HG03378 (cell line): ENCODE data around the gene OR2H2.

ENCODE experiments used
- ATAC-seq: cut with Tn5 transposase; IDR thresholded peaks from one replicate; pipeline ENCODE4 v1.9.1; 2021; ENCODE audit warnings: mild to moderate bottlenecking, moderate library complexity; ENCODE audit not compliant: unreplicated experiment

OR2H2 gene

DNA sequence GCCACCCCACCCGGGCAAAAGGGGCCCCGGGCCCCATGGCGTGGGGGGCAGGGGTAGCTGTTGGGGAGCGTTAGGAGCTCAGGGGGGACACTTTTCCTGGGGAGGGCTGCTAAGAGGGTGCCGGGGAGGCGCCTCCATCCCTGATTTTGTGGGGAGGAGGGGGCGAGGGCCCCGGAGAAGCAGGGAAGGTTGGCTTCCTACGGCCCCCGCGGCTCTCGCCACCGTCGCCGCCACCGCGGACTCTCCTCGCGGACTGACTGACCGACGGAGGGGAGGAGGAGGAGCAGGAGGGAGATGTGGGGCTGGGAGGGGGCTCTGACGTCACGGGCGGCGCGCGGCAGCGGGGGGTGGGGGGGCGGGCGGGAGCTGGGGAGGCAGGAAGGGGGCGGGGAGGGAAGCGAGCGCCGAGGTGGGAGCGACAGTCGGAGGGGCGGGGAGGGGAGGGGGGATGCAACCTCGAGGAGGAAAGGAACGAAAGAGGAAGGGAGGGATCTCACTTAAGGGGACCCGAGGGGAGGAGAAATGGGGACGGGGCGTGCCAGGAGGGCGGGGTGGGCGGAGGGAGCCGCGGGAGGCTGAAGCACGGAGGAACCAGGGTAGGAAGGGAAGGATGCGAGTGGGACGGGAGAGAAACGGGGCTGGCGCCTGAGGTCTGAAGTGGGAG is 43.0 kb downstream of the OR2H2 start:
- no peak for ATAC-seq

DNA sequence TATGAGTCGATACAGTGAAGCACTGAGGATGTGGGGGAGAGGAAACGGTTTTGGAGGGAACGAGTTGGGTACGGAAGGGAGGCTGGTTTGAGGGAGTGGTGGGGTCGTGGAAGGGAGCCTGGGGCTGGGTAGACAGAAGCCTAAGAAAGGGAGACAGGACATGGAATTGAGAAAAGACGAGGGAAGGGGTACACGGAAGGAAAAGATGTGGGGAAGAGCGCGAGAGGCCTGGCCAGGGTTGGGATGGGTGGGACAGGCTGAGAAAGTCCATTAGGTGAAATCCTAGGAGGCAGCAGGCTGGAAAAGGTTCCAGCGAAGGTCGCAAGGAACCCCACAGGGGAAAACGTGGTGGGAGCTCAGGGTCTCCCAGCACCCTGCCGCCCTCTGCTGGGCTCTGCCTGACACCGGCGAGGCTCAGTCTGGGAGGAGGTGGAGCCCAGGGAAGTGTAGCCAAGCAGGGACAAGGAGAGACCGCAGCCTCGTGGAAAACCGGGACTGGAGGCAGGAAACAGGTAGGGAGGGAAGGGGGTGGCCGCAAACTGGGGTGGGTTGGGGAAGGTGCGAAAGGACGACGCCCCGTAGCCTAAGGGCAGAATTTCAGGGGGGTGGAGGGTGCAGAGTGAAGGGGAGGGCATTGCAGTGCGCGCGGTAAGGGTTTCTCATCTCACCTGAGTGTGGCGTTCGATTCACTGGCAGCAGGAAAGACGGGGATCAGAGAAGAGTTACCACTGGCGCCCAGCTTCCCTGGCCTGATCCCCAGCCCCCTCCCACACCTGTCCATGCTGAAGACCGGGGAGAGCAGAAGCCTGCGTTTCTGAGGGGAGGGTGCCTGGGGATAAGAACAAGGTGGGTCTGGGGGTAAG is 43.7 kb downstream of the OR2H2 start:
- ATAC-seq = no peak

DNA sequence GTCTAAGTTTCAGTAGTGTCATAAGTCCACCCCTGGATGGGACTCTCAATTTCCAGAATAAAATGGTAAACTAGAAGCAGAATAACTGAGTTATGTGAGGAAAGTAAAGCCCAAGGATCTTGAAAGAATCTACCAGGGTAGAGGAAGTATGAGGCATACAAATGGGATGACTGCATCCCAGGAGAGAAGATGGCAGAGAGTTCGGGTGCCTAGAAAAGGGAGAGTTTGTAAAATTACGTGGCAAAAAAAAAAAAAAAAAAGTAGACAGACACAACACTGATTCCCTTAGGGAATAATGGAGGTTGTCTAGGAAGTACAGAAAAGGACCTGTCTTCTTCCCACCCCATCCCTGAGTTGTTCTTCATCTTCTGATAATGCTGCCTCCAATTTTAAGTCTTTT is 44.6 kb downstream of the OR2H2 start:
- ATAC-seq = no peak

DNA sequence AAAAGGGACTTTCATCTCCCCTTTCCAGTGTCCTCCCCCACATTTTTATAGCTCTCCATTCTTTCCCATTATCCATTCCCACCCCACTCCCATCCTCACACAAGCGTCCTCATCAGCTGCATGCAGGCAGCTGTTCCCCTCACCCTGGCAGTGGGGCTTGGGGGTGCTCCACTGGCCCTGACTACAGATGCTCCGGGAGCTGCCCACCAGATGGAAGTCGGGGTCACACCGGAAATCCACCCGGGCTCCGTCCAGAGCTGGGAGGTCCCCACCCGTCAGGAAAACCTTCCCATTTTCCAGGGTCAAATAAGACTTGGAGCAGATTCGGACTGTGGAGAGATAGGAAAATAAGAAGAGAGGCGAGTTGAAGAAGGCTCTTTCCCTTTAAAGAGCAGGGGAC is 45.4 kb downstream of the OR2H2 start:
- no peak for ATAC-seq

DNA sequence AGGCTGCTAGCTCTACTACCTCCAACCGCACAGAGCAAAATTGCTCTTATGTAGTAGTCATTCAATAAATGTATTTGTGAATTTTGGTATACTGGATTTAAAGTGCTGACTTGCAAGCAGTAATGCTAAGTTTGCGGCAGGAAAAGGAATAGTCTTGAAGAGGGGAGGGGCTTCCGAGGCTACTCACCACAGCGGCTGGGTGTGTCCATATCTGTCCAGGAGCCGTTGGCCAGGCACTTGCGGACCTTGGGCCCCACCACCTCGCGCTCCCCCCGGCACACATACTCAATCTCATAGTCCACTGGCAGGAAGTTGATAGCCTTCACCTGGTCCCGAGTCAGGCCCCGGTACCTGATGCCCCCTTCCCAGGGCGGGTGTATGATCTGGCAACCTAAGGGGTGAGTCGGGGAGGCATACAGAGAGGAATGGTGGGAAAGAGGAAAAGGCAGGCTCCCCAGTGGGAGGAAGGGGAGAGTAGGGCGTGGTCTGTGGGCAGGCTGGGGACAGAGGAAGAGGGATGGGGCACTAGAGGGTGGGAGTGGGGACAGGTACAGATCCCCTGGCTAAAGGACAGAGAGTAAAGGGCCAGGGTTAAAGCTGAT is 46.4 kb downstream of the OR2H2 start:
- ATAC-seq = no peak

DNA sequence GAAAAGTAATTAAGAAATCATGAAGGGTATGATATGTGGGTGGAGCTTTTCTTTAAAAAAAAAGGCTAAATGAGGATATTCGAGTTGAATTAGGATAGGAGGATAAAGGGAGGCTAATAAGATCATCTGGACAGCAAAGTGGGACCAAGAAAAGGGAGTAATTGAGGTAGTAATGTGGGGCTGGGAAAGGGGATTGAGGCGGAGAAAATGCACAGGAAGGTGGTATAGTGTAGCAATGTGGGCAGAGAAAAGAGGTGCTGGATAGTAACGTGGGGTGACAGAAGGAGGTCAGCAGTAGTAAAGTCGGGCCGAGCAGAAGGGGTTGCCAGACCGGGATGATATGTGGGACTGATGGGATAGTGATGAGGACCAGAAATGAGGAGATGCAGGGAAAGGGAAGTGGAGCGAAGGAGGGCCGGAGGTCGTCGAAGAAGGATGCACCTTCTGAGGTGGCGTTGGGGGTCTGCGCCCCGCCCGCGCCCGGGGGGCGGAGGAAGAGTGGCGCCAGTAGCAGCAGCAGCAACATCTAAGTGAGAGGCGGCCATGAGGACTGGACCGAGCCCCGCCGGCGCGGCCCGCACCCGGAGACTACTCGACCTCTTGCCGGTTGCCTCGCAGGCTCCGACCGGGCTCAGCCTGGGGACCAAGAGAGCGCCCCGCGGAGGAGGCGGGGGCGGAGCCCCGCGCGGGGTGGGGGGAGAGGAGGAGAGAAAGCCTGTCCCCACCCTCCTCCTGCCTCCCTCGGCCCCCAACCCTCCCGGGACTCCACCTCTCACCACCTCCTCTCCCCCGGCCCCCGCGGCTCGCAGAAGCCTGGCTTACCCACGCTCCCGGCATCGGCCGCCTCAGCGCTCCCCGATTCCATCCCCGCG is 47.2 kb downstream of the OR2H2 start:
- no peak for ATAC-seq

DNA sequence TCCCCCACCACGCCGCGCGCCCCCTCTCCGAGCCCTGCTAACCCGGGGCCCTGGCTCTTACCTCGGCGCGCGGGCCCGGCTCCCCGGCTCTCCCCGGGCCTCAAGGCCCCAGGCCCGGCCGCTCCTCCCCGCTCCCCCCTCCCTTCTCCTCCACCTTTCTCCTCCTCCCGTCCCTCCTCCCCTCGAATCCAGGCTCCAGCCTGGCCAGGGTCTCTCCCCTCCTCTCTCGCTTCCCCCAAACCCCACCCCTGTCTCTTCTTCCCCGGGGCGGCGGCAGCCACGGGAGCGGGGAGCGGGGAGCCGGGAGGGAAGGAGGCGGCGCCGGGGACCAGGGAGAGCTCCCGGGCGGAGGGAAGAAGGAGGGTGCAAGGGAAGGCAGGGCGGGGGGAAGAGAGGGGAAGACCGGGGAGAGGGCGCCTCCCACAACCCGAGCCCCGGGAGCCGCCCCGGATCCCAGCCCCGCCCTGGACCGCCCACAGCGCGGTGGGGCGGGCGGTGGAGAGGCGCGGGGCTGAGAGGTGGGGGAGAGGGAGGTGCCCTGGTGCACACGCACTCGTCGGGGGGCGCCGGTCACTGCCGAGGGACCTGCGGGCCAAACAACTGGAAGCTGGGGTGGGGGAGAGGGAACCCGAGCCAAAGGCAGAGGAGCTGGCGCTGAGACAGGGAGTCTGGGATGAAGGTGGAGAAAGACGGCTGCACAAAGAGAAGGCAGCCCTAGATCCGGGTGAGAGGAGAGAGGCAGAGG is 48.0 kb downstream of the OR2H2 start, which contains the start of gene GABBR1:
Gene GABBR1, minus strand, starts transcription at position 395 of the 745 bp plus-strand sequence. CDS start 798 bp downstream, outside the sequence.
- no peak for ATAC-seq

DNA sequence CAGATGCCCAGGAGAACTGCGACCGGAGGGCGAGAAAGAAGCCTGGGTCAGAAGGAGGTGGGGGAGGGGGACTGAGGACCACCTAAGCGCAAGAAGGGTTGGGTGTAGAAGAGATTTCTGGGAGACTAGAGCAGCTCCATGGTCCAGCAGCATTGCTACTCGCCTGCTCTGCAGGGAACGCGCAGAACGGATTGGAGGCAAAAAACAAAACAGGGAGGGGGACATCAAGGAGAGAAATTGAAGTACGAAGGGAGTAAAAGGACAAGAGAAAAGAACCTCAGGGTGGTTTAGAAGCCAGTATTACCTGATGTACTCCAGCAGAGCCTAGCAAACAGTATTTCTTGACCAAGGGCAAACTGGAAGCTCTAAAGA is 48.6 kb downstream of the OR2H2 start:
- no peak for ATAC-seq

DNA sequence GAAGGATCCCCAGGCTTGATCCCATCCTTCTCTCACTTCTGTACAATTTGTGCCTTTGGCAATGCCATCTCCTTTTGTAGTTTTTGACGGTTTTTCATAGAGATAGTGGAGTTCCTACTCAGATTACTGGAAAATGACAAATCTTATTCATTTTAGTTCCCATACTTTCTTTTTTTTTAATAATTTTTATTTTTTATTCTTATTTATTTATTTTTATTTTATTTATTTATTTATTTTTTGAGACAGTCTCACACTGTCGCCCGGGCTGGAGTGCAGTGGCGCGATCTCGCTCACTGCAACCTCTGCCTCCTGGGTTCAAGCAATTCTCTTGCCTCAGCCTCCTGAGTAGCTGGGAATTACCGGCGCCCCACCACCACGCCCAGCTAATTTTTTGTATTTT is 52.3 kb downstream of the OR2H2 start:
- no peak for ATAC-seq
